DOHH2 (cell line): ENCODE data around the gene COL4A3.

ENCODE experiments used
- H3F3A ChIP-seq: fragments of 200-600 bp; sonication (generic), shearing (Covaris generic); 2 replicates; pipeline ENCODE4 v1.6.0; 2016; ENCODE audit warnings: antibody characterized with exemption, mild to moderate bottlenecking; ENCODE audit not compliant: control insufficient read depth, insufficient read depth
- H3K27ac ChIP-seq: fragments of 200-600 bp; sonication (generic); 2 replicates; pipeline ENCODE4 v1.5.1; 2014; ENCODE audit warnings: low read depth, mild to moderate bottlenecking, low read length, moderate library complexity
- H3K27me3 ChIP-seq: fragments of 200-600 bp; sonication (generic); 2 replicates; pipeline ENCODE4 v1.6.1; 2014; ENCODE audit warnings: mild to moderate bottlenecking, low read length, mixed read lengths; ENCODE audit not compliant: control insufficient read depth
- H3K36me3 ChIP-seq: fragments of 200-600 bp; sonication (generic); 2 replicates; pipeline ENCODE4 v1.6.1; 2014; ENCODE audit warnings: mild to moderate bottlenecking, low read length, moderate library complexity, mixed read lengths; ENCODE audit not compliant: control insufficient read depth
- H3K4me1 ChIP-seq: fragments of 200-600 bp; sonication (generic); 2 replicates; pipeline ENCODE4 v1.6.1; 2014; ENCODE audit warnings: mild to moderate bottlenecking, low read length, mixed read lengths; ENCODE audit not compliant: control insufficient read depth
- H3K4me2 ChIP-seq: fragments of 200-600 bp; sonication (generic); 2 replicates; pipeline ENCODE4 v1.6.0; 2014; ENCODE audit warnings: mild to moderate bottlenecking, low read length, moderate library complexity
- H3K4me3 ChIP-seq: fragments of 200-600 bp; sonication (generic); 2 replicates; pipeline ENCODE4 v1.5.1; 2014; ENCODE audit warnings: mild to moderate bottlenecking, low read length, mixed read lengths
- H3K79me2 ChIP-seq: fragments of 200-600 bp; sonication (generic); 2 replicates; pipeline ENCODE4 v1.6.1; 2014; ENCODE audit warnings: mild to moderate bottlenecking, low read length, mixed read lengths; ENCODE audit not compliant: control insufficient read depth
- H3K9me2 ChIP-seq: fragments of 200-600 bp; sonication (generic); replicated peaks from 2 replicates; pipeline ENCODE4 v1.6.1; 2014; ENCODE audit warnings: mild to moderate bottlenecking, low read length, mixed read lengths; ENCODE audit not compliant: control insufficient read depth
- H3K9me3 ChIP-seq: fragments of 200-600 bp; sonication (generic); 2 replicates; pipeline ENCODE4 v1.6.1; 2014; ENCODE audit warnings: antibody characterized with exemption, low read length, mixed read lengths; ENCODE audit not compliant: control insufficient read depth, insufficient read depth
- H4K20me1 ChIP-seq: fragments of 200-600 bp; sonication (generic); 2 replicates; pipeline ENCODE4 v1.6.0; 2014; ENCODE audit warnings: low read depth, mild to moderate bottlenecking, antibody characterized with exemption, low read length, moderate library complexity; ENCODE audit not compliant: control insufficient read depth, insufficient read depth
- EZH2phosphoT487 ChIP-seq: fragments of 200-600 bp; sonication (generic); IDR thresholded peaks from 2 replicates; pipeline ENCODE4 v1.6.1; 2017; ENCODE audit warnings: borderline replicate concordance, mild to moderate bottlenecking, antibody characterized with exemption, low read length, moderate library complexity, mixed read lengths
- TF ChIP-seq, protein P1 (sequence below): fragments of 200-600 bp; sonication (generic); IDR thresholded peaks from one replicate; pipeline ENCODE4 v1.5.1; 2014; ENCODE audit warnings: antibody characterized with exemption, mild to moderate bottlenecking, low read depth, low read length; ENCODE audit not compliant: poor library complexity, severe bottlenecking

COL4A3 gene

GRCh38 chr2:227325839-227326195 is 161.4 kb downstream of the COL4A3 start:
- TF ChIP-seq, protein P1, sequence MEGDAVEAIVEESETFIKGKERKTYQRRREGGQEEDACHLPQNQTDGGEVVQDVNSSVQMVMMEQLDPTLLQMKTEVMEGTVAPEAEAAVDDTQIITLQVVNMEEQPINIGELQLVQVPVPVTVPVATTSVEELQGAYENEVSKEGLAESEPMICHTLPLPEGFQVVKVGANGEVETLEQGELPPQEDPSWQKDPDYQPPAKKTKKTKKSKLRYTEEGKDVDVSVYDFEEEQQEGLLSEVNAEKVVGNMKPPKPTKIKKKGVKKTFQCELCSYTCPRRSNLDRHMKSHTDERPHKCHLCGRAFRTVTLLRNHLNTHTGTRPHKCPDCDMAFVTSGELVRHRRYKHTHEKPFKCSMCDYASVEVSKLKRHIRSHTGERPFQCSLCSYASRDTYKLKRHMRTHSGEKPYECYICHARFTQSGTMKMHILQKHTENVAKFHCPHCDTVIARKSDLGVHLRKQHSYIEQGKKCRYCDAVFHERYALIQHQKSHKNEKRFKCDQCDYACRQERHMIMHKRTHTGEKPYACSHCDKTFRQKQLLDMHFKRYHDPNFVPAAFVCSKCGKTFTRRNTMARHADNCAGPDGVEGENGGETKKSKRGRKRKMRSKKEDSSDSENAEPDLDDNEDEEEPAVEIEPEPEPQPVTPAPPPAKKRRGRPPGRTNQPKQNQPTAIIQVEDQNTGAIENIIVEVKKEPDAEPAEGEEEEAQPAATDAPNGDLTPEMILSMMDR: no peak
- TF ChIP-seq EZH2phosphoT487: no peak
- H3K4me1 ChIP-seq: peaks cover 27% of the 10 kb centered on the region
- H4K20me1 ChIP-seq: 0 out of 2 replicates have a peak, but pooled peaks cover 6% of the 10 kb centered on the region

GRCh38 chr2:227326783-227327182 is 162.4 kb downstream of the COL4A3 start:
- H3K4me3 ChIP-seq: peak overlapping the region; percentile 98
- H3K36me3 ChIP-seq: peaks cover 38% of the 10 kb centered on the region
- H3K27ac ChIP-seq: no peak overlapping the region
- H3K9me2 ChIP-seq: no peaks in the 10 kb centered on the region
- peaks cover 65% of the 10 kb centered on the region for H3K79me2 ChIP-seq
- no peaks in the 10 kb centered on the region; the same call in 1 of the 2 replicates for H3K9me3 ChIP-seq
- no peaks in the 10 kb centered on the region for H3K27me3 ChIP-seq
- TF ChIP-seq, protein P1: no peak
- TF ChIP-seq EZH2phosphoT487: no peak
- H4K20me1 ChIP-seq: 0 out of 2 replicates have a peak, but pooled peaks cover 6% of the 10 kb centered on the region
- no peaks in the 10 kb centered on the region for H3F3A ChIP-seq
- H3K4me1 ChIP-seq: peaks cover 27% of the 10 kb centered on the region
- peak overlapping the region; percentile 97 for H3K4me2 ChIP-seq

More at GRCh38 chr2:227325839-227326195, 161.4 kb downstream of the COL4A3 start:
- peak overlapping the region; percentile 97 for H3K4me2 ChIP-seq
- H3K4me3 ChIP-seq: peak overlapping the region; percentile 98
- H3K27me3 ChIP-seq: no peaks in the 10 kb centered on the region
- H3K9me3 ChIP-seq: no peaks in the 10 kb centered on the region; the same call in 1 of the 2 replicates
- peak overlapping the region; percentile 64 for H3K27ac ChIP-seq
- peaks cover 30% of the 10 kb centered on the region for H3K36me3 ChIP-seq
- H3K79me2 ChIP-seq: peaks cover 57% of the 10 kb centered on the region
- H3F3A ChIP-seq: no peaks in the 10 kb centered on the region
- no peaks in the 10 kb centered on the region for H3K9me2 ChIP-seq

GRCh38 chr2:227335713-227336112 is 171.3 kb downstream of the COL4A3 start:
- H3K4me3 ChIP-seq: no peak overlapping the region
- no peak overlapping the region for H3K4me2 ChIP-seq
- no peaks in the 10 kb centered on the region for H3K4me1 ChIP-seq
- TF ChIP-seq EZH2phosphoT487: no peak
- TF ChIP-seq, protein P1: no peak
- H3K9me3 ChIP-seq: no peaks in the 10 kb centered on the region
- H3K79me2 ChIP-seq: peaks cover 8% of the 10 kb centered on the region
- H3K27ac ChIP-seq: no peak overlapping the region
- no peaks in the 10 kb centered on the region for H3K9me2 ChIP-seq
- no peaks in the 10 kb centered on the region for H3F3A ChIP-seq
- H3K36me3 ChIP-seq: peaks cover 69% of the 10 kb centered on the region
- H4K20me1 ChIP-seq: 0 out of 2 replicates have a peak, but pooled peaks cover 5% of the 10 kb centered on the region
- H3K27me3 ChIP-seq: no peaks in the 10 kb centered on the region
